Stromal cell of bone marrow (primary cell): ENCODE measurements around the gene CYP2W1.

Source experiments
- DNase-seq: peaks from one replicate; pipeline ENCODE4 v3.0.0-alpha.2; 2012; ENCODE audit warnings: low read depth

The CYP2W1 gene

GRCh38 chr7:1015196-1016121, 32.5 kb downstream of the CYP2W1 start:
- no peak for DNase-seq

GRCh38 chr7:1016577-1017531, 33.9 kb downstream of the CYP2W1 start:
- no peak for DNase-seq

GRCh38 chr7:1017586-1018333, 34.8 kb downstream of the CYP2W1 start:
- no peak for DNase-seq

GRCh38 chr7:1018334-1018695, 35.3 kb downstream of the CYP2W1 start:
- DNase-seq = no peak

- no peak for DNase-seq
Observed at GRCh38 chr7:1019255-1019785, 36.3 kb downstream of the CYP2W1 start.

- DNase-seq = no peak
Observed at GRCh38 chr7:1019789-1020610, 37.0 kb downstream of the CYP2W1 start.

GRCh38 chr7:1020849-1021251, 37.9 kb downstream of the CYP2W1 start:
- DNase-seq = no peak

GRCh38 chr7:1021366-1021765, 38.4 kb downstream of the CYP2W1 start:
- no peak for DNase-seq

- DNase-seq = no peak
Observed at GRCh38 chr7:1021931-1022330, 39.0 kb downstream of the CYP2W1 start.

GRCh38 chr7:1022356-1022755, 39.4 kb downstream of the CYP2W1 start:
- DNase-seq = no peak

- no peak for DNase-seq
Observed at GRCh38 chr7:1022801-1023465, 40.0 kb downstream of the CYP2W1 start.

GRCh38 chr7:1024331-1024841, 41.4 kb downstream of the CYP2W1 start:
- no peak for DNase-seq

GRCh38 chr7:1024876-1025742, 42.1 kb downstream of the CYP2W1 start:
- DNase-seq = no peak

- DNase-seq = no peak
Observed at GRCh38 chr7:1025743-1026581, 43.0 kb downstream of the CYP2W1 start.

GRCh38 chr7:1026721-1027161, 43.8 kb downstream of the CYP2W1 start:
- DNase-seq = no peak

- DNase-seq = no peak
Observed at GRCh38 chr7:1027242-1028043, 44.5 kb downstream of the CYP2W1 start.

- DNase-seq = peak; percentile 76
Observed at GRCh38 chr7:1028044-1028770, 45.2 kb downstream of the CYP2W1 start.
